ENCODE results near the gene ERLIN1. TPM values are rescaled to one million over a fixed set of nuclear protein-coding genes. Genes with fewer than 3 reads are reported as not detected.

Gene ERLIN1
- polyA plus RNA-seq (2013) = 48.9 TPM

DNA sequence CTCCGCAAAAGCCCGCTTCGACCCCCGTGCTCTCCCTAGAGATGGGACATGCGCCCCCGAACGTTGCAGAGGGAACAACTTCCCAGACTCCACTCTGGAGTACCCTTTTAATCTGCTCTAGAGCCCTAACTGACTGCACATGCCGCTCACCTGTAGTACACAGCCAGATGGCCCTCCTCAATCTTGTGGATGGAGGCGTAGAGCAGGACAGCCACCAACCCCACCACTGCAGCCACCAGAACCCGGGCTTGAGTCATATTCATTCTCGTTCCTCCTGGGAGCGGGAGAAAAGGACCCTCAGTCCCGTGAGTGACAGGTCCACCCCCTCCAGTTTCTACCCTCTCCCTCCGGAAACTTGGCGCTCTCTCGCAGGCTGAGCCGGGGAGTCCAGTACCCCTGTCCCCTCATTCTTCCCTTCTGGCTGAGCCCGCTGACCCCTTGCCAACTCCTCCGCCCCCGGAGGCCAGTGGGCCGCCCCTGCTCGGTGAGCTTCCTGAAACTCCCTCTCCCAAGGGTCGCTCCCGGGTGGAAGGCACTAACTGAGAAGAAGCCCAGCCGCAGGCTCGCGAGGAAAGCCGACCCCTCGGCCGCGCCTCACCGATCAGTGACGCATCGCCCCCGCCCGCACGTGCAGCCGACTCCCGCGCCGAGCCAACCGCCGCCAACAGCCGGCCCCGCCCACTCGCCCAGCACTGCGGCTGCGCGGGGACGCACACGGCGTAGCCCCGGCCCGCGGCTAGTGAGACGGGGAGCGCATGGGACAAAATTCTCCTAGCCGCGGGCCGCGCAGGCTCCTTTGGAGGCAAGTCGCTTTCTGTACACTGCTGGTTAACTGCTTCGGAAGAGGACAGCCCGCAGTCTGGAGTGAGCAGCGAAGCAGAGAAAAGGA is at the start of gene ERLIN1:
ERLIN1 (minus strand) TSS at position 666 of the 889 bp plus-strand sequence; CDS start at position 263, 403 bp downstream.
- H3K36me3 ChIP-seq (ENCODE audit: control insufficient read depth in 4 of 4, insufficient read depth in 4 of 4, low read length in 3 of 4) = peaks cover 1 to 36% (median 8%) of the 10 kb centered on the region in 4 experiments
- H3K27me3 ChIP-seq (replicated peaks in 2 of 5; ENCODE audit: control insufficient read depth in 4 of 5, insufficient read depth in 5 of 5, low read length in 4 of 5) = no peaks in the 10 kb centered on the region
- 0% methylated on average over 55 of the region's 65 CpGs for WGBS (ENCODE audit: insufficient coverage)
- H3K9me3 ChIP-seq (ENCODE audit: control extremely low read depth in 1 of 5, control insufficient read depth in 4 of 5, insufficient read depth in 2 of 5, low read depth in 1 of 5, low read length in 4 of 5) = no peaks in the 10 kb centered on the region
- CTCF ChIA-PET = interaction anchor here (0.7 to 2.0 kb wide), 2 partner anchors 11 to 340 kb away, joined by 3 to 13 read pairs; no protein-coding TSS in a partner anchor
- peaks cover 35 to 56% (median 44%) of the 10 kb centered on the region in 4 experiments for H3K4me1 ChIP-seq (ENCODE audit: control extremely low read depth in 1 of 4, control insufficient read depth in 4 of 4, insufficient read depth in 4 of 4, low read length in 3 of 4)
- DNase-seq = peak; percentile 90 to 96 (median 95)
- peak within 1 kb of the TSS; percentile 79 to 100 (median 92) for H3K4me3 ChIP-seq (ENCODE audit: control insufficient read depth in 1 of 7, extremely low read depth in 1 of 7, insufficient read depth in 4 of 7, low read depth in 2 of 7, low read length in 6 of 7)
- H3K27ac ChIP-seq (ENCODE audit: insufficient read depth in 1 of 2, low read depth in 1 of 2, low read length in 2 of 2, poor library complexity in 1 of 2, severe bottlenecking in 2 of 2) = peak within 1 kb of the TSS; percentile 95 to 96
- POLR2A ChIA-PET = interaction anchor here (0.5 to 0.6 kb wide), 2 partner anchors 26 to 163 kb away, joined by 3 read pairs; no protein-coding TSS in a partner anchor

DNA sequence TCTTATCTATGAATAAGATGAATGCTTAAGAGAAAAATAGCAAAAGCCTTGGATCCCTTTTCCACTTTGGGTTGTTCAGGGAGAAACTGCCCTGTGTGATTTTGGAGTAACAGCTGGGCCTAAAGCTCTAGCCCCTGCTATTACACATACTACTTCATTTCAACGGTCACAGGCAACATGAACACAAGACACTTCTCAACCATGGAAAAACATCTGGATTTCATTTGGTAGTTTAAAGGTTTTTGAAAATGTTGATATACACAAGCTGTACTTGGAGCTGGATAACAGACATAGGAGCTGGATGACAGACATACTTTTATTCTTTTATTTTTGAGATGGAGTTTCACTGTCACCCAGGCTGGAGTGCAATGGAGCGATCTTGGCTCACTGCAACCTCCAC is 46.3 kb upstream of the ERLIN1 start:
- H3K36me3 ChIP-seq (ENCODE audit: control insufficient read depth in 4 of 4, insufficient read depth in 4 of 4, low read length in 3 of 4) = peaks cover 14 to 45% (median 28%) of the 10 kb centered on the region in 4 experiments
- ChIA-PET CTCF (no interaction called here), POLR2A (no interaction called here)

GRCh38 chr10:100229819-100230422 is 44.1 kb upstream of the ERLIN1 start:
- H3K27ac ChIP-seq (ENCODE audit: insufficient read depth in 1 of 2, low read depth in 1 of 2, low read length in 2 of 2, poor library complexity in 1 of 2, severe bottlenecking in 2 of 2) = peak overlapping the region; percentile 88 to 91
- WGBS (ENCODE audit: insufficient coverage) = 75% methylated on average over 18 of the region's 21 CpGs
- H3K4me1 ChIP-seq (ENCODE audit: control extremely low read depth in 1 of 4, control insufficient read depth in 4 of 4, insufficient read depth in 4 of 4, low read length in 3 of 4) = peaks cover 0 to 19% (median 3%) of the 10 kb centered on the region in 4 experiments
- H3K9me3 ChIP-seq (ENCODE audit: control extremely low read depth in 1 of 5, control insufficient read depth in 4 of 5, insufficient read depth in 2 of 5, low read depth in 1 of 5, low read length in 4 of 5) = no peaks in the 10 kb centered on the region
- no peaks in the 10 kb centered on the region for H3K27me3 ChIP-seq (replicated peaks in 2 of 5; ENCODE audit: control insufficient read depth in 4 of 5, insufficient read depth in 5 of 5, low read length in 4 of 5)
- POLR2A ChIA-PET = interaction anchor here (0.6 kb wide), 1 partner anchor 26 kb away, joined by 4 read pairs; no protein-coding TSS in a partner anchor
- CTCF ChIA-PET = interaction anchor here (1.1 kb wide), 1 partner anchor 10 kb away, joined by 4 read pairs; no protein-coding TSS in a partner anchor
- peaks cover 3 to 33% (median 18%) of the 10 kb centered on the region in 4 experiments for H3K36me3 ChIP-seq (ENCODE audit: control insufficient read depth in 4 of 4, insufficient read depth in 4 of 4, low read length in 3 of 4)
- no peak for DNase-seq
- peak overlapping the region in 6 of 7 experiments; percentile 74 to 100 (median 96) for H3K4me3 ChIP-seq (ENCODE audit: control insufficient read depth in 1 of 7, extremely low read depth in 1 of 7, insufficient read depth in 4 of 7, low read depth in 2 of 7, low read length in 6 of 7)

More for the DNA sequence above, 46.3 kb upstream of the ERLIN1 start:
- WGBS (ENCODE audit: insufficient coverage) = 88% methylated on average over 1 of the region's 2 CpGs
- Histone ChIP-seq H3K27me3 (replicated peaks in 2 of 5; ENCODE audit: control insufficient read depth in 4 of 5, insufficient read depth in 5 of 5, low read length in 4 of 5) (no peaks in the 10 kb centered on the region), H3K9me3 (ENCODE audit: control extremely low read depth in 1 of 5, control insufficient read depth in 4 of 5, insufficient read depth in 2 of 5, low read depth in 1 of 5, low read length in 4 of 5) (no peaks in the 10 kb centered on the region), H3K27ac (ENCODE audit: insufficient read depth in 1 of 2, low read depth in 1 of 2, low read length in 2 of 2, poor library complexity in 1 of 2, severe bottlenecking in 2 of 2) (no peak overlapping the region), H3K4me1 (ENCODE audit: control extremely low read depth in 1 of 4, control insufficient read depth in 4 of 4, insufficient read depth in 4 of 4, low read length in 3 of 4) (peaks cover 0 to 19% (median 3%) of the 10 kb centered on the region in 4 experiments), H3K4me3 (ENCODE audit: control insufficient read depth in 1 of 7, extremely low read depth in 1 of 7, insufficient read depth in 4 of 7, low read depth in 2 of 7, low read length in 6 of 7) (no peak overlapping the region)
- DNase-seq = no peak

GRCh38 chr10:100223879-100224278 is 38.0 kb upstream of the ERLIN1 start:
- POLR2A ChIA-PET = interaction anchor here (0.7 to 1.4 kb wide), 2 partner anchors 33 to 413 kb away, joined by 3 to 7 read pairs; no protein-coding TSS in a partner anchor
- DNase-seq = peak in 2 of 3 donors; percentile 18 to 26
- WGBS (ENCODE audit: insufficient coverage) = 77% methylated on average over 5 of the region's 5 CpGs

DNA sequence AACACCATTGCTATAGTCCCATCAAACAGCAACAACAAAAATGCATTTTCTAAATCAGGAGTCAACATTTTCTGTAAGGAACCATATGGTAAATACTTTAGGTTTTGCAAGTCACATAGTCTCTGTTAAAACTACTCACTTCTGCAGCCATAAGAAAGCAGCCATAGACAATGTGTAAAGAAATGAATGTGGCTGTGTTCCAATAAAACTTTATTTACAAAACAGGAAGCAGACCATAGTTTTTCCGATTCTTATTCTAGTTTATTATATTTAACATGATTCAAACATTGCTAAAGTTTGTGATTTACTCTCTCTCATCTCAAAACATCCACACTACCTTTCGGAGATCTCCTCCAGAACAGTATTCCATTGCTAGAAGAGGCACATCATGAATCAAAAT is 36.7 kb upstream of the ERLIN1 start:
- Histone ChIP-seq H3K4me1 (ENCODE audit: control extremely low read depth in 1 of 4, control insufficient read depth in 4 of 4, insufficient read depth in 4 of 4, low read length in 3 of 4) (no peaks in the 10 kb centered on the region), H3K27me3 (replicated peaks in 2 of 5; ENCODE audit: control insufficient read depth in 4 of 5, insufficient read depth in 5 of 5, low read length in 4 of 5) (no peaks in the 10 kb centered on the region), H3K36me3 (ENCODE audit: control insufficient read depth in 4 of 4, insufficient read depth in 4 of 4, low read length in 3 of 4) (peaks cover 6 to 51% (median 31%) of the 10 kb centered on the region in 4 experiments), H3K4me3 (ENCODE audit: control insufficient read depth in 1 of 7, extremely low read depth in 1 of 7, insufficient read depth in 4 of 7, low read depth in 2 of 7, low read length in 6 of 7) (no peak overlapping the region), H3K27ac (ENCODE audit: insufficient read depth in 1 of 2, low read depth in 1 of 2, low read length in 2 of 2, poor library complexity in 1 of 2, severe bottlenecking in 2 of 2) (no peak overlapping the region), H3K9me3 (ENCODE audit: control extremely low read depth in 1 of 5, control insufficient read depth in 4 of 5, insufficient read depth in 2 of 5, low read depth in 1 of 5, low read length in 4 of 5) (no peaks in the 10 kb centered on the region)
- DNase-seq = no peak
- WGBS (ENCODE audit: insufficient coverage) = 100% methylated on average over 1 of the region's 2 CpGs
- ChIA-PET POLR2A (no interaction called here), CTCF (no interaction called here)

More at GRCh38 chr10:100223879-100224278, 38.0 kb upstream of the ERLIN1 start:
- H3K9me3 ChIP-seq (ENCODE audit: control extremely low read depth in 1 of 5, control insufficient read depth in 4 of 5, insufficient read depth in 2 of 5, low read depth in 1 of 5, low read length in 4 of 5) = no peaks in the 10 kb centered on the region
- H3K4me1 ChIP-seq (ENCODE audit: control extremely low read depth in 1 of 4, control insufficient read depth in 4 of 4, insufficient read depth in 4 of 4, low read length in 3 of 4) = peaks cover 0 to 10% (median 1%) of the 10 kb centered on the region in 4 experiments
- H3K4me3 ChIP-seq (ENCODE audit: control insufficient read depth in 1 of 7, extremely low read depth in 1 of 7, insufficient read depth in 4 of 7, low read depth in 2 of 7, low read length in 6 of 7) = no peak overlapping the region
- H3K27me3 ChIP-seq (replicated peaks in 2 of 5; ENCODE audit: control insufficient read depth in 4 of 5, insufficient read depth in 5 of 5, low read length in 4 of 5) = no peaks in the 10 kb centered on the region
- no peak overlapping the region for H3K27ac ChIP-seq (ENCODE audit: insufficient read depth in 1 of 2, low read depth in 1 of 2, low read length in 2 of 2, poor library complexity in 1 of 2, severe bottlenecking in 2 of 2)
- peaks cover 6 to 38% (median 19%) of the 10 kb centered on the region in 4 experiments for H3K36me3 ChIP-seq (ENCODE audit: control insufficient read depth in 4 of 4, insufficient read depth in 4 of 4, low read length in 3 of 4)
- CTCF ChIA-PET = interaction anchor here (1.2 to 3.8 kb wide), 3 partner anchors 8 to 13 kb away, joined by 4 to 9 read pairs (median 4); no protein-coding TSS in a partner anchor

DNA sequence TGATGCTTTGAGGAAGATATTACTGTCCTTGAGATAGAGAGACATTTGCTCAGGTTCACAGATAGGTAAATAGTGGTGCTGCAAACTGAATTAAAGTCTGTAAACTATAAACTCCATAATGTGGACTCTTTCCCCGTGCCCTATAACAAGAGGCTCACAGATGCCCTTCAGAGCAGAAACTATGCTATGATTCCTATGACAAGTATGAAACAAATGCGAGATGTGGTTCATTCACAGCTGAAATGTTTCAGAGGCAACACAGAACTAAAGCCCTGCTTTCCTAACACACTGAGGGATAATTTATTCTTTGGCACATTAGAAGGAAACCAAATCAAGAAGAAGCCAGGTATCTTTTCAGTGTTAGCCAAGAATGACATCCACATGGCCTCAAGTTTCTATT is 30.2 kb upstream of the ERLIN1 start:
- WGBS (ENCODE audit: insufficient coverage) = 100% methylated on average over 2 of the region's 2 CpGs
- Histone ChIP-seq H3K4me1 (ENCODE audit: control extremely low read depth in 1 of 4, control insufficient read depth in 4 of 4, insufficient read depth in 4 of 4, low read length in 3 of 4) (peaks cover 0 to 2% (median 0%) of the 10 kb centered on the region in 4 experiments), H3K4me3 (ENCODE audit: control insufficient read depth in 1 of 7, extremely low read depth in 1 of 7, insufficient read depth in 4 of 7, low read depth in 2 of 7, low read length in 6 of 7) (no peak overlapping the region), H3K9me3 (ENCODE audit: control extremely low read depth in 1 of 5, control insufficient read depth in 4 of 5, insufficient read depth in 2 of 5, low read depth in 1 of 5, low read length in 4 of 5) (no peaks in the 10 kb centered on the region), H3K27ac (ENCODE audit: insufficient read depth in 1 of 2, low read depth in 1 of 2, low read length in 2 of 2, poor library complexity in 1 of 2, severe bottlenecking in 2 of 2) (no peak overlapping the region), H3K27me3 (replicated peaks in 2 of 5; ENCODE audit: control insufficient read depth in 4 of 5, insufficient read depth in 5 of 5, low read length in 4 of 5) (no peaks in the 10 kb centered on the region), H3K36me3 (ENCODE audit: control insufficient read depth in 4 of 4, insufficient read depth in 4 of 4, low read length in 3 of 4) (peaks cover 7 to 67% (median 46%) of the 10 kb centered on the region in 4 experiments)
- ChIA-PET POLR2A (interaction anchor here (0.7 kb wide), 1 partner anchor 330 kb away, joined by 4 read pairs; no protein-coding TSS in a partner anchor), CTCF (interaction anchor here (2.1 to 2.8 kb wide), 2 partner anchors 9 to 24 kb away, joined by 6 to 9 read pairs; no protein-coding TSS in a partner anchor)
- no peak for DNase-seq
